AG10803 (cell line): ENCODE results near the gene TACC3.

Source experiments
- DNase-seq: peaks from one replicate; pipeline ENCODE4 v3.0.0; 2010; ENCODE audit warnings: low read depth
- H3K4me3 ChIP-seq: 2 replicates; pipeline ENCODE4 v1.5.1; 2011; ENCODE audit warnings: mild to moderate bottlenecking, low read length, control low read depth
- TF ChIP-seq, protein P1 (sequence below): conservative IDR thresholded peaks from 2 replicates; pipeline ENCODE4 v1.5.1; 2011; ENCODE audit warnings: mild to moderate bottlenecking, low read length, control low read depth, inconsistent platforms

The TACC3 gene

DNA sequence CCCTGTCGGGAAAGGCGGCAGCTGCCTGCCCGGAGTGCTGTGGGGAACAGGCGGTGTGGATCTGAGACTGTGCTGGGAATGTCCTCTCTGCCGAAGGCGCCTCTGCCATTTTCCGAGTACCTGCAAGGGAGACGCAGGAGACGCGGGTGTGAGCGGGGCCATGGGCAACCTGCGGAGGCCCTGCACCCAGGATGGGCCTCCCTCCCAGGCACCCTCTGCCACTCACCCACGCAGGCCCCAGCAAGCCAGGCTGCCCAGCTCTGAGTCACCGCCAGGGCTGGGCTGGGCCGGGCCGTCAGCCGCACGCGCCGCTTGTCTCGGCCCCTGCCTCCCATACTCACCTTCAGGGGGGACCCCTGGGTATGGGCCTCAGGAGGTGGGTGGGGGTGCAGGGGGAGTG is 68.2 kb downstream of the TACC3 start:
- no peak for DNase-seq
- TF ChIP-seq, protein P1, sequence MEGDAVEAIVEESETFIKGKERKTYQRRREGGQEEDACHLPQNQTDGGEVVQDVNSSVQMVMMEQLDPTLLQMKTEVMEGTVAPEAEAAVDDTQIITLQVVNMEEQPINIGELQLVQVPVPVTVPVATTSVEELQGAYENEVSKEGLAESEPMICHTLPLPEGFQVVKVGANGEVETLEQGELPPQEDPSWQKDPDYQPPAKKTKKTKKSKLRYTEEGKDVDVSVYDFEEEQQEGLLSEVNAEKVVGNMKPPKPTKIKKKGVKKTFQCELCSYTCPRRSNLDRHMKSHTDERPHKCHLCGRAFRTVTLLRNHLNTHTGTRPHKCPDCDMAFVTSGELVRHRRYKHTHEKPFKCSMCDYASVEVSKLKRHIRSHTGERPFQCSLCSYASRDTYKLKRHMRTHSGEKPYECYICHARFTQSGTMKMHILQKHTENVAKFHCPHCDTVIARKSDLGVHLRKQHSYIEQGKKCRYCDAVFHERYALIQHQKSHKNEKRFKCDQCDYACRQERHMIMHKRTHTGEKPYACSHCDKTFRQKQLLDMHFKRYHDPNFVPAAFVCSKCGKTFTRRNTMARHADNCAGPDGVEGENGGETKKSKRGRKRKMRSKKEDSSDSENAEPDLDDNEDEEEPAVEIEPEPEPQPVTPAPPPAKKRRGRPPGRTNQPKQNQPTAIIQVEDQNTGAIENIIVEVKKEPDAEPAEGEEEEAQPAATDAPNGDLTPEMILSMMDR: no peak
- H3K4me3 ChIP-seq: no peak overlapping the region

DNA sequence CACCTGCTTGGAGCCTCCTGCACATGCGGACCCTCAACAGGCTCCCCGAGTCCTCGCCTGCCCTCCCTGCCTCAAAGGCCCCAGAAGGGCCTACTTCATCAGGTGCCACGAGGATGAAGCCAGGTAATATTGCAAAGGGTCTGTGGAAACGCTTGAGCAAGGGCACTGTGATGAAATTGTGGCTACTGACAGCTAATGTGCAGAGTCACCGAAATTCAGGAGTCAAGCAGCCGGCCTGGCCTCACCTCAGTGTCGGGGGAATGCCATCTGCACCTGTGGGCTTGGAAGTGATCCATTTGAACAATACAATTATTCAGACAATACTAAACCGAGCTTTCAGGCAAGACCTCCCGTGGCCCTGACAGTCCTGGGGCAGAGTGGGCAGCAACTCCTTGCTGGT is 68.7 kb downstream of the TACC3 start:
- TF ChIP-seq, protein P1: no peak
- no peak for DNase-seq
- no peak overlapping the region for H3K4me3 ChIP-seq

DNA sequence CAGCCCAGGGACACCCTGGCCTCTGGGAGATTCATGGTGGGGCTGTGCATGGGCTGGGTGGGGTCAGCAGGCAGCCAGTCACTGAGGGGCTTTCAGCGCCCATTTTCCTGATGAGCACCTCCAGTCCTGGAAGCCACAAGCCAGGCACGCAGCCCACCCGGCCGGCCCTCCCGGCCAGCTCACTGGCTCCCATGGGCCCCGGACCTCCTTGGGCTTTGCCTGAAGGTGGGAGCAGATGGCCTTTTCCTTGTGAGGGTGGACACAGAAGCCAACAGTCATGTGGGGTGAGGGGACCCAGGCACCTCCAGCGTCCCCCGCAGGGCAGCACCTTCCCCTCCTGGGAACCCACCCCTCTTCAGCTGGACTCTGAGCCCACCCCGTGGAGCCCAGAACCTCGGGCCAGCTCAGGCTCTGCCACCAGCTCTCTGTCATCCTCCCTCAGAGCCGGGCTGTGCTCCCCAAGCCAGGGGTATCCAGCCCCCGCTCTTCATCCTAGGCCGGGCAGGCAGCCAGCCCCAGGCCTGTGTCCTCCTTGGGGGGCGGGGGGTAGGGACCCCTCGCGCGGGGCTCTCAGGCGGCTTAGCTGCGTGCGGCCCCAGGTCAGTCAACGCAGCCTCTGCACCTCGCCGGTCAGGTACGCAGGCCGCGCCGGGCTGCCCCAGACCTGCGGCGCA is 71.0 kb downstream of the TACC3 start:
- TF ChIP-seq, protein P1: no peak
- no peak overlapping the region for H3K4me3 ChIP-seq
- DNase-seq: no peak

DNA sequence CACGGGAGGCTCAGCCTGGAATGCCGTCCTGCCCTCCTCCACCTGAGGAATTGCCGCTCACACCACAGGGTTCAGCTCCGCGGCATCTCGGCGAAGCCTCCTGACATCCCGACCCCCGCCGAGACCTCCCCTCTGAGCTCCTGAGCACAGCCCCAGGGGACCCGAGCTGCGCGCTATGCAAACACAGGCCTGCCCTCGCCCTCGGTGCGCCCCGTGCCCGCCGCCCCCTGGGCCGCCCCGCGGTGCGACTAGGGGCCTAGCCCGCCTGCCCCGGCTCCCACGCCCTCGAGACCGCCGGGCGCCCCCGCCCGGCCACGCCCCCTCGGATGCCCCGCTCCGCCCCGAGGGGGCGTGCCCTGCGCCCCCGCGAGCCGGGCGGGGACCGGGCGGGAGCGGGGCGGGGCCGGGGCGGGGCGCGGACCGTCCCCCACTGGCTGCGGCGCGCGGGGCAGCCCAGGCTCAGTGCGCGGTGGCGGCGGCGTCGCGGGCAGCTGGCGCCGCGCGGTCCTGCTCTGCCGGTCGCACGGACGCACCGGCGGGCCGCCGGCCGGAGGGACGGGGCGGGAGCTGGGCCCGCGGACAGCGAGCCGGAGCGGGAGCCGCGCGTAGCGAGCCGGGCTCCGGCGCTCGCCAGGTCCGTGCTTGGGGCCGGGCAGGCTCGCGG is 71.6 kb downstream of the TACC3 start, which contains the start of gene FGFR3:
TSS of gene FGFR3 (plus strand) at position 462 of the 664 bp plus-strand sequence. CDS start 642 bp downstream, outside the sequence.
- TF ChIP-seq, protein P1: no peak
- no peak for DNase-seq
- H3K4me3 ChIP-seq: no peak within 1 kb of the TSS; the same call in 1 of the 2 replicates

DNA sequence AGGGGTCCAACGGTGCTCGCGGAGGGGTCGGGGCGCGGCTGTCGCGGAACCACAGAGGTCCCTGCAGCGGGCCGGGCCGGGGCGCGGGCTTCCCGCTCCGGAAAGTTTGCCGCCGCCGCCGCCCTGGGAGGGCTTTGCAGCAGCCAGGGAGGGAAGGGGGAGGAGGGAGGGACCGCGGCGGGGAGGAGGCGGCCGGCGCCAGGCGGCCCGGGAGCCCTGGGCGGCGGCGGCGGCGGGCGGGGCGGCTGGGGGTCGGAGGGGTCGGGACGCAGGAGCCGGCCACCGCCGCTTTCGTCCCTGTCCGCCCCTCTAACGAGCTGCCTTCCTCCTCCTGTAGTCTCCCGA is 72.1 kb downstream of the TACC3 start:
- no peak for DNase-seq
- TF ChIP-seq, protein P1: no peak
- no peak overlapping the region; the same call in 1 of the 2 replicates for H3K4me3 ChIP-seq

DNA sequence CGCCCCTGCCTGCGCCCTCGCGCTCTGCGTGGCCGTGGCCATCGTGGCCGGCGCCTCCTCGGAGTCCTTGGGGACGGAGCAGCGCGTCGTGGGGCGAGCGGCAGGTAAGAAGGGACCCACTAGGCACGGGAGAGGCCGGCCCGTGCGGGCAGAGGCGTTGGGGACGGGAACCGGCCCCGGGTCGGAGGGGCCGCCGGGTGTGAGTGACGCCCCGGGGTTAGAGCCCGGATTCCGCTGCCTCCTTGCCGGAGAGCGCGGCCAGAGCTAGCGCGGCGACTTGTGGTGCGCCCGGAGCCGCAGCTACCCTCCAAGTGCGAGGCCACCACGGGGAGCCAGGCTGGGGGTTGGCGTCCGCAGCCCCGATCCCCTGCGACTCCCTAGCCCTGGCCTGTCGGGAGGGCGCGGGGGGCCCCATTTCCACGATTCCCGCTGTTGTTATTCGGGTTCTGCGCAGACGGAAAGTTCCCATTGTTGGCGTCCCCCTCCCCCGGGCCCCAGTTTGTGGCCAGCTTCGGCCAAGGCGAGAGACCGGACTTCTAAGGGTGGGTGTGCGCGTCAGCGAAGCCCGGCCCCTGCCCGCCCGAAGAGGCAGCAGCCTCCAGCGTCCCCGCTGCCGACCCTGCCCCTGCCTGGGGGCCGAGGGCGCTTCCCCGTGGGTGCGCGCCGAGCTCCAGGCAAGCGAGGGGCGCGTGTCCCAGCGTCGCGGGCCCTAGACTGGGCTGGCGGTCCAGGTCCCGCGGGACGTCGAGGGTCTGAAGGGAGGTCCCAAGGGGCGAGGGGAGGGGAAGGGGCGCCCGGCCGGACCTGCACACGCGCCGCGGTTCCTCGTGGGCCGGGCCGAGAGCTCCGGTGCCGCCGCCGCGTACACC is 72.9 kb downstream of the TACC3 start:
- TF ChIP-seq, protein P1: no peak
- no peak for DNase-seq

More for the DNA sequence above, 72.9 kb downstream of the TACC3 start:
- H3K4me3 ChIP-seq: no peak overlapping the region; the same call in 1 of the 2 replicates
